Activated T-helper 1 cell treated with anti-CD3 and anti-CD28 coated beads, Interleukin-12 subunit alpha, Interleukin-12 subunit beta, Interleukin-2, Interleukin-4 antibody, amounts not matched to agents 30 ng/mL and 10 ng/mL and 1 ng/mL, durations not matched to agents 14 hours and 24 hours and 36 hours (primary cell): Measurements from ENCODE around the gene EYA2. TPM values are rescaled to one million over a fixed set of nuclear protein-coding genes. Genes with fewer than 3 reads are reported as not detected.

Source experiments
- DNase-seq: peaks from one replicate; pipeline ENCODE4 v3.0.0; 2021; ENCODE audit warnings: low spot score
- H3K27ac Mint-ChIP-seq: one replicate; pipeline ENCODE4 v1.8.0; 2021; ENCODE audit warnings: mild to moderate bottlenecking, mixed read lengths
- H3K27me3 Mint-ChIP-seq: one replicate; pipeline ENCODE4 v1.8.0; 2022; ENCODE audit warnings: mild to moderate bottlenecking, moderate library complexity, mixed read lengths; ENCODE audit not compliant: insufficient read depth
- H3K36me3 Mint-ChIP-seq: one replicate; pipeline ENCODE4 v1.8.0; 2021; ENCODE audit warnings: low read depth, mixed read lengths
- H3K4me1 Mint-ChIP-seq: one replicate; pipeline ENCODE4 v1.8.0; 2021; ENCODE audit warnings: low read depth, mixed read lengths
- H3K4me3 Mint-ChIP-seq: one replicate; pipeline ENCODE4 v1.8.0; 2021; ENCODE audit warnings: mild to moderate bottlenecking, moderate library complexity, mixed read lengths
- H3K9me3 Mint-ChIP-seq: one replicate; pipeline ENCODE4 v1.8.0; 2021; ENCODE audit warnings: mixed read lengths
- intact Hi-C: fragments of 100-400 bp; cut with micrococcal nuclease; formaldehyde crosslinking; loops from one replicate; pipeline ENCODE4 v1.15.1; 2024
- total RNA-seq: library from RNA; stranded (reverse); gene quantifications from 2 replicates; pipeline ENCODE4 v1.2.3, GENCODE V29; 2022

Gene EYA2
- total RNA-seq, 1 donor from 2014 or later, result not detected

GRCh38 chr20:47212606-47213207 is 318.1 kb downstream of the EYA2 start:
- Mint-ChIP-seq H3K9me3 (no peaks in the 10 kb centered on the region), H3K4me3 (no peak overlapping the region), H3K27ac (no peak overlapping the region), H3K4me1 (peaks cover 4% of the 10 kb centered on the region), H3K36me3 (peaks cover 24% of the 10 kb centered on the region), H3K27me3 (no peaks in the 10 kb centered on the region)
- DNase-seq, result no peak
- intact Hi-C loops, result no loop called here

- Mint-ChIP-seq H3K27me3 (no peaks in the 10 kb centered on the region), H3K27ac (no peak overlapping the region), H3K9me3 (no peaks in the 10 kb centered on the region), H3K4me1 (peaks cover 4% of the 10 kb centered on the region), H3K36me3 (peaks cover 28% of the 10 kb centered on the region), H3K4me3 (no peak overlapping the region)
- intact Hi-C loops, result no loop called here
- no peak for DNase-seq
These were observed 319.3 kb downstream of the EYA2 start for GRCh38 chr20:47213966-47214365.

GRCh38 chr20:47215653-47216397 is 321.2 kb downstream of the EYA2 start:
- Mint-ChIP-seq H3K4me1 (peaks cover 4% of the 10 kb centered on the region), H3K4me3 (no peak overlapping the region), H3K27me3 (no peaks in the 10 kb centered on the region), H3K9me3 (no peaks in the 10 kb centered on the region), H3K36me3 (peaks cover 30% of the 10 kb centered on the region), H3K27ac (peak overlapping the region; percentile 27)
- intact Hi-C loops, result no loop called here
- no peak for DNase-seq

- intact Hi-C loops, result no loop called here
- Mint-ChIP-seq H3K36me3 (peaks cover 33% of the 10 kb centered on the region), H3K27me3 (no peaks in the 10 kb centered on the region), H3K9me3 (no peaks in the 10 kb centered on the region), H3K4me3 (no peak overlapping the region), H3K4me1 (peaks cover 4% of the 10 kb centered on the region), H3K27ac (no peak overlapping the region)
- DNase-seq, result no peak
These were observed 322.3 kb downstream of the EYA2 start for GRCh38 chr20:47216819-47217410.

GRCh38 chr20:47217482-47218446 is 323.1 kb downstream of the EYA2 start:
- intact Hi-C loops, result no loop called here
- peaks cover 39% of the 10 kb centered on the region for H3K36me3 Mint-ChIP-seq
- H3K4me1 Mint-ChIP-seq, result peaks cover 4% of the 10 kb centered on the region
- H3K4me3 Mint-ChIP-seq, result no peak overlapping the region
- no peak for DNase-seq
- peak overlapping the region; percentile 36 for H3K27ac Mint-ChIP-seq
- no peaks in the 10 kb centered on the region for H3K27me3 Mint-ChIP-seq
- no peaks in the 10 kb centered on the region for H3K9me3 Mint-ChIP-seq

- peak; percentile 5 for DNase-seq
- H3K36me3 Mint-ChIP-seq, result peaks cover 44% of the 10 kb centered on the region
- no peaks in the 10 kb centered on the region for H3K27me3 Mint-ChIP-seq
- peaks cover 4% of the 10 kb centered on the region for H3K4me1 Mint-ChIP-seq
- no peak overlapping the region for H3K27ac Mint-ChIP-seq
- H3K9me3 Mint-ChIP-seq, result no peaks in the 10 kb centered on the region
- intact Hi-C loops, result loop anchor here (1.0 kb wide), 1 partner anchor 164 kb away; no protein-coding TSS in a partner anchor
- H3K4me3 Mint-ChIP-seq, result no peak overlapping the region
These were observed 325.5 kb downstream of the EYA2 start for GRCh38 chr20:47220161-47220582.

- Mint-ChIP-seq H3K4me3 (no peak overlapping the region), H3K9me3 (no peaks in the 10 kb centered on the region), H3K27me3 (no peaks in the 10 kb centered on the region), H3K27ac (no peak overlapping the region), H3K36me3 (peaks cover 39% of the 10 kb centered on the region), H3K4me1 (no peaks in the 10 kb centered on the region)
- no peak for DNase-seq
- intact Hi-C loops, result no loop called here
These were observed 326.5 kb downstream of the EYA2 start for GRCh38 chr20:47221036-47221625.

GRCh38 chr20:47222468-47223119 is 328.0 kb downstream of the EYA2 start:
- Mint-ChIP-seq H3K27me3 (no peaks in the 10 kb centered on the region), H3K27ac (peak overlapping the region; percentile 23), H3K36me3 (peaks cover 39% of the 10 kb centered on the region), H3K4me1 (no peaks in the 10 kb centered on the region), H3K9me3 (no peaks in the 10 kb centered on the region), H3K4me3 (no peak overlapping the region)
- DNase-seq, result no peak
- intact Hi-C loops, result no loop called here

- no peaks in the 10 kb centered on the region for H3K9me3 Mint-ChIP-seq
- H3K4me3 Mint-ChIP-seq, result no peak overlapping the region
- DNase-seq, result no peak
- intact Hi-C loops, result no loop called here
- H3K27me3 Mint-ChIP-seq, result no peaks in the 10 kb centered on the region
- H3K36me3 Mint-ChIP-seq, result peaks cover 39% of the 10 kb centered on the region
- no peak overlapping the region for H3K27ac Mint-ChIP-seq
- no peaks in the 10 kb centered on the region for H3K4me1 Mint-ChIP-seq
These were observed 329.3 kb downstream of the EYA2 start for GRCh38 chr20:47223896-47224295.

GRCh38 chr20:47224300-47224791 is 329.7 kb downstream of the EYA2 start:
- H3K9me3 Mint-ChIP-seq, result no peaks in the 10 kb centered on the region
- peaks cover 39% of the 10 kb centered on the region for H3K36me3 Mint-ChIP-seq
- H3K4me3 Mint-ChIP-seq, result no peak overlapping the region
- intact Hi-C loops, result no loop called here
- no peaks in the 10 kb centered on the region for H3K4me1 Mint-ChIP-seq
- H3K27me3 Mint-ChIP-seq, result no peaks in the 10 kb centered on the region
- H3K27ac Mint-ChIP-seq, result no peak overlapping the region
- DNase-seq, result no peak

GRCh38 chr20:47224857-47225256 is 330.2 kb downstream of the EYA2 start:
- Mint-ChIP-seq H3K9me3 (no peaks in the 10 kb centered on the region), H3K27me3 (no peaks in the 10 kb centered on the region), H3K36me3 (peaks cover 35% of the 10 kb centered on the region), H3K4me1 (no peaks in the 10 kb centered on the region), H3K4me3 (no peak overlapping the region), H3K27ac (no peak overlapping the region)
- intact Hi-C loops, result no loop called here
- no peak for DNase-seq

GRCh38 chr20:47225458-47225857 is 330.8 kb downstream of the EYA2 start:
- intact Hi-C loops, result no loop called here
- H3K9me3 Mint-ChIP-seq, result no peaks in the 10 kb centered on the region
- no peaks in the 10 kb centered on the region for H3K27me3 Mint-ChIP-seq
- H3K4me3 Mint-ChIP-seq, result no peak overlapping the region
- H3K36me3 Mint-ChIP-seq, result peaks cover 31% of the 10 kb centered on the region
- H3K27ac Mint-ChIP-seq, result no peak overlapping the region
- H3K4me1 Mint-ChIP-seq, result no peaks in the 10 kb centered on the region
- DNase-seq, result no peak
